IPS-11a (cell line): Measurements from ENCODE around the gene SCRG1.

Experiments used
- H3K4me3 ChIP-seq: one replicate; pipeline ENCODE4 v1.5.1; 2013; ENCODE audit warnings: low read depth, low read length, control low read depth

Gene SCRG1

DNA sequence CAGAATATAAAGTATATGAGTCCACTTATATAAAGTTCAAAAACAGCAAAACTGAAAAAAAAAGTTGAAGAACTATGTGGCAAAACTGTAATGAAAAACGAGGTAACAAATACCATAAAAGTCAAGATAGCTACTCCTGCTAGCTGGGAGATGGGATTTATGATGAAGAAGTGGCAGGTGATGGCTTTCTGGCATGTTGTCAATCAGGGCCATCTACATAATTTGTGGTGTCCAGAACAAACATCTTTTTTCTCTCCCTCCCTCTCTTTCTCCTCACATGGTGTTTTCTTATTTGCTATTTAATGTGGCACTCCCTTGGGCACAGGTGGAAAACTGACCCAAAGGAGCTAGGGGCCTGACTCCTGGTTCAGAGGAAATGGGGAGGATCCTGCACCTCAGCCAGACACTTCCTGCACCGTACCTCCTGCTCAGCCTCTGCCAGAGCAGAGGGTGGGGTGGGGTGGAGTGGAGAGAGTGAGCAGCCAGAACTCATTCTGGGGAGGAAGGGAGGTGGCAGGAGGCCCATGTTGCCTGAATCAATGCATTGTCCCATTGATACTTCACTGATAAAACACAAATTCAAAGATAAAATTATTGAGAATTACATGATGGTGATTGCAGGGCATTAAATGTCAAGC is 33.4 kb downstream of the SCRG1 start:
- H3K4me3 ChIP-seq, result no peak overlapping the region

- H3K4me3 ChIP-seq, result no peak overlapping the region
Observed at GRCh38 chr4:173362666-173363065, 36.2 kb downstream of the SCRG1 start.

DNA sequence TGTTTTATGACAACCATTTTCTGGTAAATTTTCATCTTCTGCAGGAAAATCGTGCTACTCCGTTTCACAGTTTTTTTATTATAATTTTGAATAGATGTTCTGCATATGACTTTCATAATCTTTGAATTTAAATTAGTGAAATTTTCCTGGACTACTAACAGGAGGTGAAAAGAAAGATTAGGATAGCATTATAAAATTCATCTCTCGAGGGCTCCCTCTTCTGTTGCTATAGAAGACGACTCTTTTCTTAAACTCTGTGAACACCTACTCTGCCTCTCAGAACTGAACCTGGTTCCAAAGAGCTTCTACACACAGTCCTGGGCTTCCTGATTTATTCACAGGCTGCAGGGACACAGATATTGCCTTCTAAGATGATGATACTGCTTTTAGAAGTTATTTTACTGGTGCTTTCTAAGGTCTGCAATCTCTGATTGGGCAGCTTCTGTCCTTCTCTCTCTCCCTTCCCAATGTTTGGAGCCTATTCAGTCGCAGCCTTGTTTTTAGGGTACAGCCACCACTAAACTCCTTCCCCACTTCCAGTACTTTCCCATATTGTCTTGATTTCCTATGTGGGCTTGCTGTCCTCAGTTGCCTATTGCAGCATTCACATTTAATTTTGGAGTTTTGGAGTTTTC is 38.2 kb downstream of the SCRG1 start:
- no peak overlapping the region for H3K4me3 ChIP-seq

DNA sequence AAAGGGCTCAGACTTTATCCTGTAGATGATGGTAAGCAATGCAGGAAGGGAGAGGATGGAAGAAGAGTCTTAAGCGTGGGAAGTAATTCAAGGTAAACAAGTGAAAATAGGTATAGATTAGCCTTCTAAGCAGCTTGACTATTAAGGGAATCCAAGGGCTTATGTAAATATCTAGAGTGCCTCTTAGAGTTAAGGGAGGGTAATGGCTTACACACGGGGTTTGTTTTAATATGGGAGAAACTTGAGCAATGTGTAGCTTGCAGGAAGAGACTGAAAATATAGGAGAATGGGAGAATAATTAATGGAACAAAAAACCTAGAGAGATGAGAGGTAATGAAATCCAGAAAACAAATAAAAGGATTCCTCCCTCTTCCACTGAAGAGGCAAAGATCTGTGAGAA is 41.0 kb downstream of the SCRG1 start:
- H3K4me3 ChIP-seq, result no peak overlapping the region

GRCh38 chr4:173347467-173347866 is 51.4 kb downstream of the SCRG1 start:
- H3K4me3 ChIP-seq, result no peak overlapping the region

DNA sequence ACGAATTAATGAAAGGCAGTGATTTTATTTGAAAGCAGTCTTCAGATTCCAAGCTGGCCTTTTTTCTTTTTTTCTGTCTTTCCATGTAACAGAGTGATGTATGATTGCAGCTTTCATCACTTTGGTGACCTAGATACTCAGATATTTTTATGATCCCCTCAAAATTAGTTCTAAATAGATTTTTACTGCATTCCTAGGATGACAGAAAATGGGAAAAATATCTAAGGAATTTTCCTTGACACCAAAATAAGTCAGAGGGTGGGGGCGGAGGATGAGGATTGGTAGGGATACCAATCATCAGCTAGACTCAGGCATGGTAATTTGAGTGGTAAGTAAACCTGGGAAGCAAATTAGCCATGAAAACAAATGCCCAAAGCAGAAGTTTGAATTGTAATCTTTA is 52.8 kb downstream of the SCRG1 start:
- H3K4me3 ChIP-seq, result no peak overlapping the region

GRCh38 chr4:173345648-173346047 is 53.3 kb downstream of the SCRG1 start:
- H3K4me3 ChIP-seq, result no peak overlapping the region

- no peak overlapping the region for H3K4me3 ChIP-seq
Observed at GRCh38 chr4:173343832-173344397, 55.0 kb downstream of the SCRG1 start.

GRCh38 chr4:173337463-173337862 is 61.5 kb downstream of the SCRG1 start:
- H3K4me3 ChIP-seq, result no peak overlapping the region

- peak overlapping the region; percentile 76 for H3K4me3 ChIP-seq
Observed at GRCh38 chr4:173334891-173335752, 63.8 kb downstream of the SCRG1 start.
